Effector memory CD8-positive, alpha-beta T cell (primary cell): ENCODE data around the gene PAPPA.

Experiments used
- ATAC-seq: fragments of 150-1000 bp; cut with Tn5 transposase; replicated peaks from 2 replicates; pipeline ENCODE4 v1.10.0; 2021; ENCODE audit warnings: mild to moderate bottlenecking, moderate library complexity
- DNase-seq, 3 experiments: peaks; one replicate each; pipeline ENCODE4 v3.0.0; 2021
- H3K27ac Mint-ChIP-seq, 2 donors: one replicate each; pipeline ENCODE4 v1.8.0; 2022; ENCODE audit warnings: mild to moderate bottlenecking in 2 of 2, mixed read lengths in 2 of 2, moderate library complexity in 2 of 2
- H3K27me3 Mint-ChIP-seq, 2 donors: one replicate each; pipeline ENCODE4 v1.8.0; 2022; ENCODE audit warnings: mixed read lengths in 2 of 2
- H3K36me3 Mint-ChIP-seq: one replicate; pipeline ENCODE4 v1.8.0; 2022; ENCODE audit warnings: mild to moderate bottlenecking, moderate library complexity, mixed read lengths; ENCODE audit not compliant: insufficient read depth
- H3K4me1 Mint-ChIP-seq, 2 donors: one replicate each; pipeline ENCODE4 v1.8.0; 2022; ENCODE audit warnings: low read depth in 2 of 2, mixed read lengths in 2 of 2
- H3K4me3 Mint-ChIP-seq, 2 donors: one replicate each; pipeline ENCODE4 v1.8.0; 2022; ENCODE audit warnings: mild to moderate bottlenecking in 2 of 2, mixed read lengths in 2 of 2, moderate library complexity in 2 of 2
- H3K9me3 Mint-ChIP-seq, 2 donors: one replicate each; pipeline ENCODE4 v1.8.0; 2022; ENCODE audit warnings: mixed read lengths in 2 of 2

PAPPA gene

GRCh38 chr9:116451500-116452115, 298.0 kb downstream of the PAPPA start:
- Mint-ChIP-seq H3K27me3 (no peaks in the 10 kb centered on the region), H3K4me3 (no peak overlapping the region), H3K36me3 (no peaks in the 10 kb centered on the region), H3K4me1 (no peaks in the 10 kb centered on the region), H3K27ac (no peak overlapping the region), H3K9me3 (peaks cover 0 to 10% of the 10 kb centered on the region in 2 donors)
- no peak for DNase-seq
- no peak for ATAC-seq
